Hair follicular keratinocyte (primary cell): ENCODE measurements around the gene CGB8. TPM values are rescaled to one million over a fixed set of nuclear protein-coding genes. Genes with fewer than 3 reads are reported as not detected.

Experiments used
- total RNA-seq: library from RNA; depleted of rRNA; stranded (reverse); fragments of >200 nt; gene quantifications from 2 replicates; pipeline ENCODE4 v1.2.3, GENCODE V29; 2015

Gene CGB8
- total RNA-seq: not detected in 2 replicates

DNA sequence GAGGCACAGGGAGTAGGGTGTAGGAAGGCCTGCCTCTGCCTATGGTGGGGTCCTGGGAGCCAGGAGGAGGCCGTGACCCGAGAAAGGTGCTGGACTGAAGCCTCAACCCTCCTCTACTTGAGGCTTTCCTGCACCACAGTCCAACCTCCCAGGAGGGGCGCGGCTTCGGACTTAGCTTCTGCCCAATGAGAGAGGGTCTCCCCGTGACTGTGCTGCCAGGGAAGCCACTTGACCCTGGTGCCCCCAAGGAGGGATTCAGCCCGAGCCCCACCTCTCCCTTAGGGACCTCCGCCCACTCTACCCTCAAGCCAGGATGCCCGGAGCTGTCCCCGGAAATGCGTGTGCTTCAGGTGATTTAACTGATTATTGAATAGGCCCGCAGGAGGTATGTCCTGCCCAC, at the start of gene CGB8:
Gene CGB8, minus strand, starts transcription at position 101 of the 400 bp plus-strand sequence. CDS start 372 bp downstream, outside the sequence.

DNA sequence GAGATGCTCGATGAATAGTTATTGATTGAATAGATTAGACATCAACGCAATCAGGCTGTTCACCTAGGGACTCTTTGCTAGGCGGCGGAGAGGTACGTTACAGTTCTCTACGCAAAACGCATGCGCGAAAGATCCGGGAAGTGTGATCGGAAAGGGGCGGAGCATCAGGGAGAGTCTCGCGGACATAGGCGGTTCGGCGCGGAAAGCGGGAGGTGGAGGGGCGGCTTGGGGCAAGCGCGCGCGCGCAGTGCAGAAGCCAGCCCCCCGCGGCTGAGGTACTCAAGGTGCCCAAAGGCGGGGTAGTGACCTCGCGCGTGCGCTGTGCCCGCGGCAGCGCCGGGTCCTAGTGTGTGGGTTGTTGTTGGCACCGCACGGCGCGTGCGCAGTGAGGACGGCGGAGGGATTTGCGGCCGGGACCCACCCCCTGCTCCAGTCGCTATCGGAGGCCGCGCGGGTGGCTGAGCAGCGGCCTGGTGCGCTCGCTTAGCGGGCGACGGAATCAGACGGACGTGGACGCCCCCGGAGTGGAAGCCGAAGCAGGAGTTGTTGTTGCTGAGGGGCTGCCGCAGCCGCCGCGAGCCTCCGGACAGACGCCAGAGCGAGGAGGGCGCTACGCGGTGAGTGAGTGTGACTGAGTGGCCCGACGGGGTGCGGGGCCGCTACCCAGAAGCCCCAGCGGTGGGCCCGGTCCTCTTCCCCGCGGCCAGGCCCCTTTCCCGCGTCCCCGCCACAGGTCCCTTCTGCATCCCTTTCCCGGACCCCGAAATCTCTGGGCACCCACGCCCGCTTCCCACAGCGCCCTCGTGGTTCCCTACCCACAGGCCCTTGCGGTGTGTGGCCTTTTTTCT, 36.3 kb upstream of the CGB8 start, which contains the start of gene SNRNP70:
Gene SNRNP70, plus strand, starts transcription at position 432 of the 848 bp plus-strand sequence. CDS start 964 bp downstream, outside the sequence.

DNA sequence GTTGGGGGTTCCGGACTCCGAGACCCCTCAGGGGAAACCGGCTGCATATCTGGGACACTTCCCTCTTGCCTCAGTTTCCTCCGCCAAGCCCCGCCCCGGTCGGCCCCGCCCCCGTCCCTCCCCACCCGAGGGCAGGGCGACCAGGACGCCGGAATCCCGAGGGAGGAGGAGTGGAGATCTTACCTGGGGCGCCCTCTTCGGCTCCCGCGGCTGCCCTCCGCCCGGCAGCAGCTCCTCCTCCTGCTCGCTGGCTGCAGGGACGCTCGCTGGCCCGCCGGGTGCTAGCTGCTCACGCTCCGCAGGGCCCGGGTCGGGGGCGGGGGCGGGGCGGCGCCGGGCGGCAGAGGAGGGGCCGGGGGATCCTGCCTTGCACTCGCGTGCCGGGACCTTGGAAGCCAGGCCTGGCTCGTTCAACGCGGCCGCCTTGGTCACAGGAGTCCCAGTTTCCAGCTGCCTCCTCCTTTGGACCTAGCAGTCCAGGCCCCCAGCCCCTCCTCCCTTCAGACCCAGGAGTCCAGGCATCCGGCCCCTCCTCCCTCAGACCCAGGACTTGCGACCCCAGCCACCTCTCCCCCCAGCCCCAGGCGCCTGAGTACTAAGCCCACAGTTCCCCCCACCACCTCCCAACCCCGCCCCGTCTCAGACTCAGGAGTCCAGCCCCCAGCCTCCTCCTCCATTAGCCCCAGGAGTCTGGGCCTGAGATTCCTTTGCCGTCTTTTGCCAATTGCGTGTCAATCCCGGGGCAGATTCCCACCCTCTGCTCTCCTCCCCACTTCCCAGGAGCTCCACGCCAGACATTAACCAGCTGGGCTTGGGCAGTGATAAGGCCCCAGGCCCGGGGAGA, 16.1 kb upstream of the CGB8 start, which contains the start of gene NTF4:
Gene NTF4, minus strand, starts transcription at position 51 of the 844 bp plus-strand sequence. CDS start 2,821 bp downstream, outside the sequence.

DNA sequence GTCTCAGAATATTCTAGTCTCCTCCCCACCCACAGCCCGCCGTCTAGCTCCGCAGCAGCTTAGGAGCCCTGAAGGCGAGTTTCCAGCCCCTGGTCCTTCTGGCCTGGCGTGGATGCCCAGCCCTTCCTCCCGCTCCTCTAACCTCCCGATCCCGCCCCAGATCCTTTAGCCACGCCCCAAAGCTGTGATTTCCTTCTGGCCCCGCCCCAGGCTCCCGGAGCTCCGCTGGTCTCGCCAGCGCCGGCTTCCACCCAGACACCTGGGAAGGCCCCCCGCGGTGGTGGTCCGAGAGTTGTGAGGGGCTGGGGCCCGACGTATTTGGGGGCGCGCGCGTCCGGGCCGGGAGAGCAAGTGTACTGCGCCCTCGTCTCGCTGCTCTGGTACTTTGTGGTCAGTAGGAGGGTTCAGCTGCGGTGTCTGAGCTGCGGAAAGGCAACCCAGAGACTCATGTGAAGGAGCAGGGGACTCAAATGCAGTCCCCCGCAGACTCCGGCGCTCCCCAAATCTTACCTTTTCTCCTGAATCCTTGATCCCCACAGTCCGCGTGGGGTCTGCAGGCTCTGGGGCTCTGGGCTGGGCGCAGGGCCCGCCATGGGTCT, 8.8 kb upstream of the CGB8 start, which contains the start of gene CGB7:
Gene CGB7, minus strand, starts transcription at position 114 of the 599 bp plus-strand sequence. CDS start 2,374 bp downstream, outside the sequence.

DNA sequence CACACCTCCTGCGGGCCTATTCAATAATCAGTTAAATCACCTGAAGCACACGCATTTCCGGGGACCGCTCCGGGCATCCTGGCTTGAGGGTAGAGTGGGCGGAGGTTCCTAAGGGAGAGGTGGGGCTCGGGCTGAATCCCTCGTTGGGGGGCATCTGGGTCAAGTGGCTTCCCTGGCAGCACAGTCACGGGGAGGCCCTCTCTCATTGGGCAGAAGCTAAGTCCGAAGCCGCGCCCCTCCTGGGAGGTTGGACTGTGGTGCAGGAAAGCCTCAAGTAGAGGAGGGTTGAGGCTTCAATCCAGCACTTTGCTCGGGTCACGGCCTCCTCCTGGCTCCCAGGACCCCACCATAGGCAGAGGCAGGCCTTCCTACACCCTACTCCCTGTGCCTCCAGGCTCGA, 5.4 kb downstream of the CGB8 start, which contains the start of gene CGB5:
Gene CGB5, plus strand, starts transcription at position 301 of the 400 bp plus-strand sequence. CDS start 362 bp downstream, outside the sequence.

DNA sequence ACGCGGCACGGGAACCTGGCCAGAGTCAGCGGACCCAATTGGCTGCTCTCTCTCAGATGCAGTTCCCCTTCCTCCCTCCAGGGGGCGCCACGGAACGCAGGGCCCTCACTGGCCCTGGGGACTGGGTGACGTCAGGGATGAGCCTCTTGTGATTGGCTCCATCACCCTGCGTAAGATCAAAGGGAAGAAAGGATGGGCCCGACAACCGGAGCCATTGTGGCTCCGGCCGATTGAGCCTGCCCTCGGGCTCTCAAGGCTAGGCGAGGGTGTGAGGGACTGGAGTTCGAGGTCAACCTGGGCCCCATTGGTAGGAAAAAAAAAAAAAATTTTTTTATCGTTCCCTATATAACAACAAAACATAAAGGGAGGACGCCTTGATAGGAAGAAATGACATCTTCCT, 12.1 kb downstream of the CGB8 start, which contains the start of gene CGB1:
Gene CGB1, minus strand, starts transcription at position 81 of the 400 bp plus-strand sequence. CDS start 184 bp downstream, outside the sequence.

DNA sequence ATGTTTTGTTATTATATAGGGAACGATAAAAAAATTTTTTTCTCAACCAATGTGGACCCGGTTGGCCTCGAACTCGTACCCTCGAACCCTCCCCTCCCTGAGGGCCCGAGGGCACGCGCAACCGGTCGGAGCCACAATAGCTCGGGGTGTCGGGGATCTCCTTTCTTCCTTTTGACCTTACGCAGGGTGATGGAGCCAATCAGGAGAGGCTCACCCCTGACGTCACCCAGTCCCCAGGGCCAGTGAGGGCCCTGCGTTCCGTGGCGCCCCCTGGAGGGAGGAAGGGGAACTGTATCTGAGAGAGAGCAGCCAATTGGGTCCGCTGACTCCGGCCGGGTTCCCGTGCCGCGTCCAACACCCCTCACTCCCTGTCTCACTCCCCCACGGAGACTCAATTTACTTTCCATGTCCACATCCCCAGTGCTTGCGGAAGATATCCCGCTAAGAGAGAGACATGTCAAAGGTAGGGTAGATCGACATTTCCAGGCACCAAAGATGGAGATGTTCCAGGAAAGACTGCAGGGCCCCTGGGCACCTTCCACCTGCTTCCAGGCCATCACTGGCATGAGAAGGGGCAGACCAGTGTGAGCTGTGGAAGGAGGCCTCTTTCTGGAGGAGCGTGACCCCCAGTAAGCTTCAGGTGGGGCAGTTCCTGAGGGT, 17.1 kb downstream of the CGB8 start, which contains the start of gene CGB2:
Gene CGB2, plus strand, starts transcription at position 249 of the 660 bp plus-strand sequence. Its CDS starts 206 bp downstream, at position 455.

DNA sequence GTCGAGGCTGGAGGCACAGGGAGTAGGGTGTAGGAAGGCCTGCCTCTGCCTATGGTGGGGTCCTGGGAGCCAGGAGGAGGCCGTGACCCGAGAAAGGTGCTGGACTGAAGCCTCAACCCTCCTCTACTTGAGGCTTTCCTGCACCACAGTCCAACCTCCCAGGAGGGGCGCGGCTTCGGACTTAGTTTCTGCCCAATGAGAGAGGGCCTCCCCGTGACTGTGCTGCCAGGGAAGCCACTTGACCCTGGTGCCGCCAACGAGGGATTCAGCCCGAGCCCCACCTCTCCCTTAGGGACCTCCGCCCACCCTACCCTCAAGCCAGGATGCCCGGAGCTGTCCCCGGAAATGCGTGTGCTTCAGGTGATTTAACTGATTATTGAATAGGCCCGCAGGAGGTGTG, 24.7 kb downstream of the CGB8 start, which contains the start of gene CGB3:
Gene CGB3, minus strand, starts transcription at position 101 of the 400 bp plus-strand sequence. CDS start 362 bp downstream, outside the sequence.

DNA sequence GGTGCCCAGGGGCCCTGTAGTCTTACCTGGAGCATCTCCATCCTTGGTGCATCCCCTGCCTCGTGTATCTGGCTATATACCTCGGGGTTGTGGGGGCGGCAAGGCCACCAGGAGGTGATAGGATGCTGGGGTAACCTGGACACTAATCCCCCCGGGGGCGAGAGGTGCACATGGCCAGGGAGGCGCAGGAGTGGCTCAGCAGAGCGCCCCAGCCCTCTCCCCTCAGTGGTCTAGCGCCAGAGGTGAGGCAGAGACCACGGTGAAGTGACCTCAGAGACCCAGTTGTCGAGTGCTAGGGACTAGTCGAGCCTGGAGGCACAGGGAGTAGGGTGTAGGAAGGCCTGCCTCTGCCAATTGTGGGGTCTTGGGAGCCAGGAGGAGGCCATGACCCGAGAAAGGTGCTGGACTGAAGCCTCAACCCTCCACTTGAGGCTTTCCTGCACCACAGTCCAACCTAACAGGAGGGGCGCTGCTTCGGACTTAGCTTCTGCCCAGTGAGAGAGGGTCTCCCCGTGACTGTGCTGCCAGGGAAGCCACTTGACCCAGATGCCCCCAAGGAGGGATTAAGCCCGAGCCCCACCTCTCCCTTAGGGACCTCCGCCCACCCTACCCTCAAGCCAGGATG, 31.8 kb downstream of the CGB8 start, which contains the start of gene LHB:
Gene LHB, minus strand, starts transcription at position 51 of the 625 bp plus-strand sequence. Its CDS starts 10 bp downstream, at position 41.

Other genes with a start within 250 kb of the CGB8 start
- 63.9 and 77.8 TPM in 2 replicates for gene BCAT2, start 238.1 kb downstream of the CGB8 start, total RNA-seq
- 0.23 and 1.2 TPM in 2 replicates for gene HSD17B14, start 212.6 kb downstream of the CGB8 start, total RNA-seq
- 7.4 and 11.0 TPM in 2 replicates for gene PLEKHA4, start 180.5 kb downstream of the CGB8 start, total RNA-seq
- 22.4 and 61.8 TPM in 2 replicates for gene PPP1R15A, start 176.7 kb downstream of the CGB8 start, total RNA-seq
- not detected in 2 replicates for gene TULP2, start 150.4 kb downstream of the CGB8 start, total RNA-seq
- gene NUCB1, start 148.8 kb downstream of the CGB8 start, total RNA-seq: 214 and 343 TPM in 2 replicates
- 0.11 and 1.2 TPM in 2 replicates for gene DHDH, start 115.4 kb downstream of the CGB8 start, total RNA-seq
- 92.1 and 106 TPM in 2 replicates for gene BAX, start 94.2 kb downstream of the CGB8 start, total RNA-seq
- gene FTL, start 83.8 kb downstream of the CGB8 start, total RNA-seq: 713 and 910 TPM in 2 replicates
- gene GYS1, start 55.8 kb downstream of the CGB8 start, total RNA-seq: 46.7 and 54.8 TPM in 2 replicates
- gene RUVBL2, start 55.2 kb downstream of the CGB8 start, total RNA-seq: 231 and 392 TPM in 2 replicates
- not detected in 2 replicates for gene LHB, start 32.0 kb downstream of the CGB8 start, total RNA-seq
- not detected in 2 replicates for gene CGB3, start 24.8 kb downstream of the CGB8 start, total RNA-seq
- gene CGB2, start 17.2 kb downstream of the CGB8 start, total RNA-seq: 0.99 TPM in 1 of 2 replicates, not detected in the other
- gene CGB1, start 12.2 kb downstream of the CGB8 start, total RNA-seq: not detected in 2 replicates
- gene CGB5, start 5.3 kb downstream of the CGB8 start, total RNA-seq: not detected in 2 replicates
- gene CGB7, start 8.6 kb upstream of the CGB8 start, total RNA-seq: 0.30 and 8.4 TPM in 2 replicates
- 4.9 and 5.7 TPM in 2 replicates for gene NTF4, start 15.7 kb upstream of the CGB8 start, total RNA-seq
- gene KCNA7, start 23.6 kb upstream of the CGB8 start, total RNA-seq: not detected in 2 replicates
- gene SNRNP70, start 36.3 kb upstream of the CGB8 start, total RNA-seq: 114 and 271 TPM in 2 replicates
- gene LIN7B, start 65.3 kb upstream of the CGB8 start, total RNA-seq: 2.9 and 5.7 TPM in 2 replicates
- gene C19orf73, start 70.0 kb upstream of the CGB8 start, total RNA-seq: 4.1 and 5.4 TPM in 2 replicates
- 4.0 and 6.6 TPM in 2 replicates for gene PPFIA3, start 70.4 kb upstream of the CGB8 start, total RNA-seq
- gene HRC, start 106.3 kb upstream of the CGB8 start, total RNA-seq: not detected in 2 replicates
- 17.2 and 32.5 TPM in 2 replicates for gene TRPM4, start 108.7 kb upstream of the CGB8 start, total RNA-seq